K562 (cell line): ENCODE results near the gene XAB2. TPM values are rescaled to one million over a fixed set of nuclear protein-coding genes. Genes with fewer than 3 reads are reported as not detected.

Experiments
- ARNT ChIP-seq, 2 experiments: fragments of 450-650 bp; IDR thresholded peaks; 2 replicates each; pipeline ENCODE4 v1.6.1; 2016; ENCODE audit warnings: mild to moderate bottlenecking in 1 of 2
- ATF4 ChIP-seq: fragments of 450-650 bp; formaldehyde crosslinking; IDR thresholded peaks from 2 replicates; pipeline ENCODE4 v1.4.0; 2022; ENCODE audit warnings: mild to moderate bottlenecking, moderate library complexity
- C11orf30 ChIP-seq: fragments of 450-650 bp; IDR thresholded peaks from 2 replicates; pipeline ENCODE4 v1.6.1; 2016; ENCODE audit warnings: low read depth, mild to moderate bottlenecking
- ILK ChIP-seq: fragments of 450-650 bp; IDR thresholded peaks from 2 replicates; pipeline ENCODE4 v1.6.1; 2016; ENCODE audit warnings: missing genetic modification characterization, low read depth, mild to moderate bottlenecking, missing compliant biosample characterization, moderate library complexity, borderline replicate concordance
- MAFK ChIP-seq: IDR thresholded peaks from 2 replicates; pipeline ENCODE4 v1.6.1; 2011; ENCODE audit warnings: low read length, improper control_type of control experiment
- NFE2 ChIP-seq: IDR thresholded peaks from 2 replicates; pipeline ENCODE4 v1.6.1; 2014; ENCODE audit warnings: antibody characterized with exemption, low read depth
- TEAD2 ChIP-seq: fragments of 450-650 bp; IDR thresholded peaks from 2 replicates; pipeline ENCODE4 v1.6.1; 2016; ENCODE audit warnings: missing genetic modification characterization, control low read depth, missing compliant biosample characterization
- USF1 ChIP-seq: sonication (generic); formaldehyde crosslinking; IDR thresholded peaks from 2 replicates; pipeline ENCODE4 v1.9.0; 2022; ENCODE audit warnings: mild to moderate bottlenecking, missing genetic modification reagents
- WHSC1 ChIP-seq: IDR thresholded peaks from one replicate; pipeline ENCODE4 v1.6.1; 2012; ENCODE audit warnings: low read length, control low read depth, inconsistent platforms
- ZNF609 ChIP-seq: sonication (generic); formaldehyde crosslinking; IDR thresholded peaks from 2 replicates; pipeline ENCODE4 v1.8.1; 2023; ENCODE audit warnings: missing genetic modification reagents, mild to moderate bottlenecking, borderline replicate concordance
- polyA plus RNA-seq, 8 experiments: library from polyadenylated mRNA; depleted of rRNA in 4 of 8; stranded (reverse) in 5 of 8; unstranded in 3 of 8; fragments of >200 nt; fragmentation: Nextera tagmentation in 2 of 8; fragmentation: Illumina TruSeq in 1 of 8; extraction: Ambion mirVana in 2 of 8; extraction: Trizol in 1 of 8; gene quantifications; 2 replicates each; pipeline versions ENCODE4 v1.2.1 to v1.2.3, GENCODE V29; 2011 to 2014; ENCODE audit warnings: inconsistent platforms in 1 of 8, missing spikeins in 1 of 8
- total RNA-seq, 7 experiments: library from RNA; depleted of rRNA in 6 of 7; stranded (reverse); fragments of >200 nt in 6 of 7; fragmentation: Illumina TruSeq in 2 of 7; extraction: Trizol in 2 of 7; gene quantifications; 2 replicates each; pipeline versions ENCODE4 v1.2.1 to v1.2.3, GENCODE V29; 2011 to 2021; ENCODE audit warnings: low replicate concordance in 1 of 7
- TF ChIP-seq, protein P1 (sequence below), 2 experiments: fragments of 450-650 bp; formaldehyde crosslinking in 1 of 2; IDR thresholded peaks; 2 replicates each; pipeline versions ENCODE4 v1.4.0 to v1.6.1; 2014 to 2020; ENCODE audit warnings: mild to moderate bottlenecking in 2 of 2, borderline replicate concordance in 1 of 2, low read depth in 1 of 2

XAB2 gene
- total and polyA plus RNA-seq, 9 of the 15 experiments (the other 6 are each of a cell fraction or from before 2014, with no cell fraction given): 0.21 to 58.3 (median 20.0) TPM

DNA sequence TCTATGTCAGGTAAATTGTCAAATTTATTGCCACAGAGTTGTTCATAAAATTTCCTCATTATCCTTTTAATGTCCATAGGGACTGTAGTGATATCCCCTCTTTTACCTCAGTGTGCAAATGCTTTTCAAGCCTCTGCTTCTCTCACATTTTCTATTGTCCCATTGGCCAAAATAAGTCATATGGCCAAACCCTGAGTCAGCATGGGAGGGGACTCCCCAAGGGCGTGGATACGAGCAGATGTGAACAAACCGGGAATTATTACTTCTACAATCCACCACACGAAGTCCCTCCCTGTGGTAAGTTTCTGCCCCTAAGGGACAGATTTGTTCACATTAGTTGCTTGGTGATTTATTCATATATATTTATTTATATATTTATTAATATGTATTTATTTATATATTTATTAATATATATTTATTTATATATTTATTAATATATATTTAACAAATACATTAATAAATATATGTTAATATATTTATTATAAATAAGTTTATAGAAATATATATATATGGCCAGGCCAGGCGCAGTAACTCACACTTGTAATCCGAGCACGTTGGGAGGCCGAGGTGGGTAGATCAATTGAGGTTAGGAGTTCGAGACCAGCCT lies 53.8 kb downstream of the XAB2 start (continued):
- TF ChIP-seq WHSC1 (no peak), MAFK (peak; percentile 73), ARNT (IDR thresholded peaks at IDR 0.05) (no peak), C11orf30 (peak; percentile 89), ZNF609 (CRISPR knock-in tag) (no peak), USF1 (peak; percentile 77), ATF4 (no peak), ILK (tag) (no peak), NFE2 (0 out of 2 replicates have a peak, but pooled peaks have one; percentile 32), TEAD2 (tag) (no peak)
- TF ChIP-seq, protein P1, sequence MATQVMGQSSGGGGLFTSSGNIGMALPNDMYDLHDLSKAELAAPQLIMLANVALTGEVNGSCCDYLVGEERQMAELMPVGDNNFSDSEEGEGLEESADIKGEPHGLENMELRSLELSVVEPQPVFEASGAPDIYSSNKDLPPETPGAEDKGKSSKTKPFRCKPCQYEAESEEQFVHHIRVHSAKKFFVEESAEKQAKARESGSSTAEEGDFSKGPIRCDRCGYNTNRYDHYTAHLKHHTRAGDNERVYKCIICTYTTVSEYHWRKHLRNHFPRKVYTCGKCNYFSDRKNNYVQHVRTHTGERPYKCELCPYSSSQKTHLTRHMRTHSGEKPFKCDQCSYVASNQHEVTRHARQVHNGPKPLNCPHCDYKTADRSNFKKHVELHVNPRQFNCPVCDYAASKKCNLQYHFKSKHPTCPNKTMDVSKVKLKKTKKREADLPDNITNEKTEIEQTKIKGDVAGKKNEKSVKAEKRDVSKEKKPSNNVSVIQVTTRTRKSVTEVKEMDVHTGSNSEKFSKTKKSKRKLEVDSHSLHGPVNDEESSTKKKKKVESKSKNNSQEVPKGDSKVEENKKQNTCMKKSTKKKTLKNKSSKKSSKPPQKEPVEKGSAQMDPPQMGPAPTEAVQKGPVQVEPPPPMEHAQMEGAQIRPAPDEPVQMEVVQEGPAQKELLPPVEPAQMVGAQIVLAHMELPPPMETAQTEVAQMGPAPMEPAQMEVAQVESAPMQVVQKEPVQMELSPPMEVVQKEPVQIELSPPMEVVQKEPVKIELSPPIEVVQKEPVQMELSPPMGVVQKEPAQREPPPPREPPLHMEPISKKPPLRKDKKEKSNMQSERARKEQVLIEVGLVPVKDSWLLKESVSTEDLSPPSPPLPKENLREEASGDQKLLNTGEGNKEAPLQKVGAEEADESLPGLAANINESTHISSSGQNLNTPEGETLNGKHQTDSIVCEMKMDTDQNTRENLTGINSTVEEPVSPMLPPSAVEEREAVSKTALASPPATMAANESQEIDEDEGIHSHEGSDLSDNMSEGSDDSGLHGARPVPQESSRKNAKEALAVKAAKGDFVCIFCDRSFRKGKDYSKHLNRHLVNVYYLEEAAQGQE (IDR thresholded peaks at IDR 0.05; ENCODE audit: borderline replicate concordance): peak; percentile 24; the same call in 1 of the 2 replicates
- TF ChIP-seq, protein P1 (CRISPR knock-in tag; IDR thresholded peaks at IDR 0.05; ENCODE audit: low read depth): no peak
